ENCODE measurements around the gene HIPK1. TPM values are rescaled to one million over a fixed set of nuclear protein-coding genes. Genes with fewer than 3 reads are reported as not detected.

The HIPK1 gene
- total and polyA plus RNA-seq, 10 of the 15 experiments (the other 5 are each of a cell fraction or from before 2014, with no cell fraction given), result 4.2 to 33.9 (median 11.4) TPM

DNA sequence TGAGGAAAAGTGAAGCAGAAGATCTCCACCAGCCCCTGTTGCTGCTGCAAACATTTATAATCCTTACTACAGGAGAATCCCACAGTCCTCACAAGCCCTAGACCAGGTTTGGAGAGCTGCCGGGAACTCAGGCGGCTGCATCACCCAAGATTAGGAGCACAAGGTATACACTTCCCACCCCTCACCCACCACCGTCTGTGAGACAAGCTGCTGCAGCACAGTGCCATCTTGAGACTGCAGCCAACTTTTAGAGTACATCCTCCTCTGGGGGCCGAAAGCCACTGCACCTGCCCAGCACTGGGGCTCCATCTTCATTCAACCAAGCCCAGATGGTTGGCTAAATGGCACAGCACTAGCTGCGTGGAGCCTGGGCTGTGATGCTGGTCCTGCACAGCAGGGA is 63.9 kb downstream of the HIPK1 start:
- no peak for FAIRE-seq
- TF ChIP-seq, protein P1, sequence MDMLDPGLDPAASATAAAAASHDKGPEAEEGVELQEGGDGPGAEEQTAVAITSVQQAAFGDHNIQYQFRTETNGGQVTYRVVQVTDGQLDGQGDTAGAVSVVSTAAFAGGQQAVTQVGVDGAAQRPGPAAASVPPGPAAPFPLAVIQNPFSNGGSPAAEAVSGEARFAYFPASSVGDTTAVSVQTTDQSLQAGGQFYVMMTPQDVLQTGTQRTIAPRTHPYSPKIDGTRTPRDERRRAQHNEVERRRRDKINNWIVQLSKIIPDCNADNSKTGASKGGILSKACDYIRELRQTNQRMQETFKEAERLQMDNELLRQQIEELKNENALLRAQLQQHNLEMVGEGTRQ (IDR thresholded peaks at IDR 0.05; ENCODE audit: borderline replicate concordance, low read depth, low read length), result no peak
- no peak for TF ChIP-seq CHD2 (IDR thresholded peaks at IDR 0.05; ENCODE audit: borderline replicate concordance, low read depth, low read length)
- TF ChIP-seq HDGF (IDR thresholded peaks at IDR 0.05), result no peak
- TF ChIP-seq, protein P2, sequence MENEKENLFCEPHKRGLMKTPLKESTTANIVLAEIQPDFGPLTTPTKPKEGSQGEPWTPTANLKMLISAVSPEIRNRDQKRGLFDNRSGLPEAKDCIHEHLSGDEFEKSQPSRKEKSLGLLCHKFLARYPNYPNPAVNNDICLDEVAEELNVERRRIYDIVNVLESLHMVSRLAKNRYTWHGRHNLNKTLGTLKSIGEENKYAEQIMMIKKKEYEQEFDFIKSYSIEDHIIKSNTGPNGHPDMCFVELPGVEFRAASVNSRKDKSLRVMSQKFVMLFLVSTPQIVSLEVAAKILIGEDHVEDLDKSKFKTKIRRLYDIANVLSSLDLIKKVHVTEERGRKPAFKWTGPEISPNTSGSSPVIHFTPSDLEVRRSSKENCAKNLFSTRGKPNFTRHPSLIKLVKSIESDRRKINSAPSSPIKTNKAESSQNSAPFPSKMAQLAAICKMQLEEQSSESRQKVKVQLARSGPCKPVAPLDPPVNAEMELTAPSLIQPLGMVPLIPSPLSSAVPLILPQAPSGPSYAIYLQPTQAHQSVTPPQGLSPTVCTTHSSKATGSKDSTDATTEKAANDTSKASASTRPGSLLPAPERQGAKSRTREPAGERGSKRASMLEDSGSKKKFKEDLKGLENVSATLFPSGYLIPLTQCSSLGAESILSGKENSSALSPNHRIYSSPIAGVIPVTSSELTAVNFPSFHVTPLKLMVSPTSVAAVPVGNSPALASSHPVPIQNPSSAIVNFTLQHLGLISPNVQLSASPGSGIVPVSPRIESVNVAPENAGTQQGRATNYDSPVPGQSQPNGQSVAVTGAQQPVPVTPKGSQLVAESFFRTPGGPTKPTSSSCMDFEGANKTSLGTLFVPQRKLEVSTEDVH (IDR thresholded peaks at IDR 0.05; ENCODE audit: low read depth, partially characterized antibody), result no peak
- TF ChIP-seq ATF7 (IDR thresholded peaks at IDR 0.05; ENCODE audit: low read depth), result no peak
- no peak for TF ChIP-seq CHD1 (IDR thresholded peaks at IDR 0.05; ENCODE audit: low read depth, low read length)
- TF ChIP-seq, protein P3, sequence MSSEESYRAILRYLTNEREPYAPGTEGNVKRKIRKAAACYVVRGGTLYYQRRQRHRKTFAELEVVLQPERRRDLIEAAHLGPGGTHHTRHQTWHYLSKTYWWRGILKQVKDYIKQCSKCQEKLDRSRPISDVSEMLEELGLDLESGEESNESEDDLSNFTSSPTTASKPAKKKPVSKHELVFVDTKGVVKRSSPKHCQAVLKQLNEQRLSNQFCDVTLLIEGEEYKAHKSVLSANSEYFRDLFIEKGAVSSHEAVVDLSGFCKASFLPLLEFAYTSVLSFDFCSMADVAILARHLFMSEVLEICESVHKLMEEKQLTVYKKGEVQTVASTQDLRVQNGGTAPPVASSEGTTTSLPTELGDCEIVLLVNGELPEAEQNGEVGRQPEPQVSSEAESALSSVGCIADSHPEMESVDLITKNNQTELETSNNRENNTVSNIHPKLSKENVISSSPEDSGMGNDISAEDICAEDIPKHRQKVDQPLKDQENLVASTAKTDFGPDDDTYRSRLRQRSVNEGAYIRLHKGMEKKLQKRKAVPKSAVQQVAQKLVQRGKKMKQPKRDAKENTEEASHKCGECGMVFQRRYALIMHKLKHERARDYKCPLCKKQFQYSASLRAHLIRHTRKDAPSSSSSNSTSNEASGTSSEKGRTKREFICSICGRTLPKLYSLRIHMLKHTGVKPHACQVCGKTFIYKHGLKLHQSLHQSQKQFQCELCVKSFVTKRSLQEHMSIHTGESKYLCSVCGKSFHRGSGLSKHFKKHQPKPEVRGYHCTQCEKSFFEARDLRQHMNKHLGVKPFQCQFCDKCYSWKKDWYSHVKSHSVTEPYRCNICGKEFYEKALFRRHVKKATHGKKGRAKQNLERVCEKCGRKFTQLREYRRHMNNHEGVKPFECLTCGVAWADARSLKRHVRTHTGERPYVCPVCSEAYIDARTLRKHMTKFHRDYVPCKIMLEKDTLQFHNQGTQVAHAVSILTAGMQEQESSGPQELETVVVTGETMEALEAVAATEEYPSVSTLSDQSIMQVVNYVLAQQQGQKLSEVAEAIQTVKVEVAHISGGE (CRISPR knock-in tag; IDR thresholded peaks at IDR 0.05), result no peak
- TF ChIP-seq TCF12 (IDR thresholded peaks at IDR 0.05; ENCODE audit: low read depth, low read length), result no peak
- Histone ChIP-seq H3K27ac (ENCODE audit: control insufficient read depth, insufficient read depth) (no peak overlapping the region), H3K9ac (ENCODE audit: control insufficient read depth, insufficient read depth, low read length) (no peak overlapping the region), H3K27me3 (replicated peaks in 1 of 2; ENCODE audit: control insufficient read depth in 2 of 2, insufficient read depth in 2 of 2, low read length in 1 of 2) (no peaks in the 10 kb centered on the region), H3K4me1 (ENCODE audit: control insufficient read depth, insufficient read depth, low read length) (no peaks in the 10 kb centered on the region), H3K79me2 (ENCODE audit: control insufficient read depth, insufficient read depth, low read length) (no peaks in the 10 kb centered on the region), H3K9me3 (replicated peaks; ENCODE audit: control insufficient read depth, insufficient read depth, low read length) (peaks cover 10% of the 10 kb centered on the region; the same call in 2 of the 3 replicates), H3K4me2 (ENCODE audit: control insufficient read depth, insufficient read depth) (no peak overlapping the region), H3K36me3 (ENCODE audit: control insufficient read depth in 2 of 2, insufficient read depth in 2 of 2, low read length in 1 of 2) (no peaks in the 10 kb centered on the region; a peak in 1 of 4 replicates), H3K4me3 (no peak overlapping the region), H4K20me1 (ENCODE audit: control insufficient read depth, insufficient read depth) (no peaks in the 10 kb centered on the region), H2AFZ (ENCODE audit: control insufficient read depth, low read depth, low read length) (no peak overlapping the region)
- WGBS (ENCODE audit: insufficient coverage, insufficient replicate concordance, low lambda C conversion rate, missing lambda C conversion rate), result 66% methylated on average over 5 of the region's 5 CpGs
- no peak for DNase-seq (ENCODE audit: low read depth, low spot score)
- SMC1A ChIA-PET (ENCODE audit: uncharacterized antibody, unreplicated experiment), result interaction anchor here (1.1 to 2.2 kb wide), 5 partner anchors 9 to 290 kb away, joined by 3 to 10 read pairs (median 4); partner anchors contain the start of gene OLFML3
- ATAC-seq, result no peak; the same call in 2 of the 3 replicates
- CTCF ChIA-PET, result interaction anchor here (1.1 to 2.3 kb wide), 4 partner anchors 10 to 290 kb away, joined by 3 to 6 read pairs (median 4); no protein-coding TSS in a partner anchor
- no TSS peak for BruUV-seq (replicated peaks)
- POLR2A ChIA-PET, result interaction anchor here (1.1 kb wide), 1 partner anchor 63 kb away, joined by 3 read pairs; no protein-coding TSS in a partner anchor
- intact Hi-C loops (cut with micrococcal nuclease; ENCODE audit: unreplicated experiment) (no loop called here), in situ Hi-C loops (cut with MboI) (no loop called here)
- RAD21 ChIA-PET (ENCODE audit: unreplicated experiment), result interaction anchor here (1.2 to 1.3 kb wide), 2 partner anchors 12 to 172 kb away, joined by 3 read pairs; no protein-coding TSS in a partner anchor

Data from GM12878 (cell line).